WTC11 (cell line): ENCODE data around the gene CCT3.

Experiments
- ATF2 ChIP-seq: sonication (generic); formaldehyde crosslinking; IDR thresholded peaks from 2 replicates; pipeline ENCODE4 v1.8.1; 2022; ENCODE audit warnings: low read depth, missing genetic modification reagents, borderline replicate concordance
- ATF3 ChIP-seq: sonication (generic); formaldehyde crosslinking; conservative IDR thresholded peaks from 2 replicates; pipeline ENCODE4 v1.8.1; 2022; ENCODE audit warnings: mild to moderate bottlenecking, missing genetic modification reagents
- CTCF ChIP-seq: fragments of 200-600 bp; IDR thresholded peaks from 2 replicates; pipeline ENCODE4 v1.8.0; 2022; ENCODE audit warnings: antibody characterized with exemption
- E2F1 ChIP-seq: sonication (generic); formaldehyde crosslinking; IDR thresholded peaks from 2 replicates; pipeline ENCODE4 v1.8.0; 2022; ENCODE audit warnings: mild to moderate bottlenecking, missing genetic modification reagents
- E2F4 ChIP-seq: sonication (generic); formaldehyde crosslinking; IDR thresholded peaks from 2 replicates; pipeline ENCODE4 v1.8.1; 2022; ENCODE audit warnings: low read depth, mild to moderate bottlenecking, moderate library complexity, missing genetic modification reagents, borderline replicate concordance
- GTF2I ChIP-seq: fragments of 250-450 bp; sonication (Bioruptor Pico); conservative IDR thresholded peaks from 2 replicates; pipeline ENCODE4 v1.4.0; 2021; ENCODE audit warnings: mild to moderate bottlenecking
- JUN ChIP-seq: sonication (generic); formaldehyde crosslinking; IDR thresholded peaks from 2 replicates; pipeline ENCODE4 v1.8.0; 2023; ENCODE audit warnings: mild to moderate bottlenecking, missing genetic modification reagents
- MAX ChIP-seq: sonication (generic); formaldehyde crosslinking; IDR thresholded peaks from 2 replicates; pipeline ENCODE4 v1.8.0; 2022; ENCODE audit warnings: mild to moderate bottlenecking, missing genetic modification reagents
- SP1 ChIP-seq: sonication (generic); formaldehyde crosslinking; conservative IDR thresholded peaks from 2 replicates; pipeline ENCODE4 v1.8.1; 2022; ENCODE audit warnings: missing genetic modification reagents
- USF1 ChIP-seq: sonication (generic); formaldehyde crosslinking; IDR thresholded peaks from 2 replicates; pipeline ENCODE4 v1.8.0; 2022; ENCODE audit warnings: mild to moderate bottlenecking, missing genetic modification reagents
- USF2 ChIP-seq: sonication (generic); formaldehyde crosslinking; IDR thresholded peaks from 2 replicates; pipeline ENCODE4 v1.8.1; 2023; ENCODE audit warnings: mild to moderate bottlenecking, missing genetic modification reagents, moderate library complexity
- ZNF232 ChIP-seq: sonication (generic); formaldehyde crosslinking; IDR thresholded peaks from 2 replicates; pipeline ENCODE4 v1.8.0; 2022; ENCODE audit warnings: mild to moderate bottlenecking, missing genetic modification reagents
- ZNF396 ChIP-seq: fragments of 250-450 bp; sonication (Bioruptor Pico); IDR thresholded peaks from 2 replicates; pipeline ENCODE4 v1.8.0; 2021; ENCODE audit warnings: mild to moderate bottlenecking, moderate library complexity, borderline replicate concordance

- TF ChIP-seq CTCF (no peak), ATF3 (CRISPR knock-in tag) (no peak), E2F4 (CRISPR knock-in tag) (no peak), E2F1 (CRISPR knock-in tag) (no peak), MAX (CRISPR knock-in tag) (no peak), ZNF396 (no peak), ZNF232 (CRISPR knock-in tag) (no peak), SP1 (CRISPR knock-in tag) (no peak), GTF2I (CRISPR knock-in tag) (no peak), ATF2 (CRISPR knock-in tag) (no peak), JUN (CRISPR knock-in tag) (no peak), USF1 (no peak), USF2 (CRISPR knock-in tag) (no peak)
These were observed 21.2 kb upstream of the CCT3 start for GRCh38 chr1:156359249-156359648.
